Activated naive CD8-positive, alpha-beta T cell (primary cell): ENCODE measurements around the gene TMUB1.

Experiments
- H3K27ac Mint-ChIP-seq: one replicate; pipeline ENCODE4 v1.8.0; 2021; ENCODE audit warnings: mixed read lengths
- H3K27me3 Mint-ChIP-seq: one replicate; pipeline ENCODE4 v1.8.0; 2021; ENCODE audit warnings: mixed read lengths
- H3K36me3 Mint-ChIP-seq: one replicate; pipeline ENCODE4 v1.8.0; 2021; ENCODE audit warnings: mixed read lengths
- H3K4me1 Mint-ChIP-seq: one replicate; pipeline ENCODE4 v1.8.0; 2021; ENCODE audit warnings: low read depth, mixed read lengths
- H3K4me3 Mint-ChIP-seq: one replicate; pipeline ENCODE4 v1.8.0; 2021; ENCODE audit warnings: mild to moderate bottlenecking, mixed read lengths
- H3K9me3 Mint-ChIP-seq: one replicate; pipeline ENCODE4 v1.8.0; 2021; ENCODE audit warnings: low read depth, mixed read lengths

The TMUB1 gene

DNA sequence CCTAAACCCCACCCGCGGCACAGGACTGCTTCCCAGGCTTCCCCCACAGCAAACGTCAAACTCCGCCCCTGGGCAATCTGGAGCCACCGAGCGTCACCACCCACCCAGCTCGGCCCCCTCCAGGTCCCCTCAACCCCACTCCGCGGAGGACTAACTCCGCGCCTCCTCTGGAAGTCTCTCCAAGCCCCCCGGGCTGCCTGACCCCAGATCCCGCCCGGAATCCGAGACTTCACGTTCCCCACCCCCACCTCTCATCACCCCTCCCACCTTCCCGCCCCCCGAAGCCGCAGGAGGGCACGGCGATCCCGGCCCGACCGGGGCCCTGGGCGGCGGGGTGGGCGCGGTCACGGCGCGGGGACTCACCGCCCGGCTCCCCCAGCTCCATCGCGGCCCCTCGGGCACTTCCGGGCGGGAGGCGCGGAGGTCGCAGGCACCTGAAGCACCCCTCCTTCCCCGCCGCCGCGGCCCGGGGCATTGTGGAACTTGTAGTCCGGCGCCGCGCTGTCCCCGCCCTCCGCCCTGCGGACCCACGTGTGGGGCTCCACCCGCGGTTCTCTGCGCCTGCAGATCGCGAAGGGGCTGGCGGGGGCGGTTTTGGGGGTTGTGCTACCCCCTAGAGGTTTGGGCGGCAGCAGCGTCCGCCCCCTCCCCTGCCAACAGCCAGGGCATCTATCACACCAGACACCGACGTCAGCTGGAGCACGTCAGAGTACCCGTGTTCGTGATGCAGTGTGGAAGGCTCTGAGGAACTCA, at the start of gene TMUB1:
Gene TMUB1 (minus strand): TSS at position 423 of the 753 bp plus-strand sequence. CDS start 930 bp downstream, outside the sequence.
- Mint-ChIP-seq H3K4me3 (peak within 1 kb of the TSS; percentile 90), H3K9me3 (no peaks in the 10 kb centered on the region), H3K27ac (peak within 1 kb of the TSS; percentile 83), H3K36me3 (peaks cover 2% of the 10 kb centered on the region), H3K4me1 (peaks cover 36% of the 10 kb centered on the region), H3K27me3 (peaks cover 6% of the 10 kb centered on the region)

DNA sequence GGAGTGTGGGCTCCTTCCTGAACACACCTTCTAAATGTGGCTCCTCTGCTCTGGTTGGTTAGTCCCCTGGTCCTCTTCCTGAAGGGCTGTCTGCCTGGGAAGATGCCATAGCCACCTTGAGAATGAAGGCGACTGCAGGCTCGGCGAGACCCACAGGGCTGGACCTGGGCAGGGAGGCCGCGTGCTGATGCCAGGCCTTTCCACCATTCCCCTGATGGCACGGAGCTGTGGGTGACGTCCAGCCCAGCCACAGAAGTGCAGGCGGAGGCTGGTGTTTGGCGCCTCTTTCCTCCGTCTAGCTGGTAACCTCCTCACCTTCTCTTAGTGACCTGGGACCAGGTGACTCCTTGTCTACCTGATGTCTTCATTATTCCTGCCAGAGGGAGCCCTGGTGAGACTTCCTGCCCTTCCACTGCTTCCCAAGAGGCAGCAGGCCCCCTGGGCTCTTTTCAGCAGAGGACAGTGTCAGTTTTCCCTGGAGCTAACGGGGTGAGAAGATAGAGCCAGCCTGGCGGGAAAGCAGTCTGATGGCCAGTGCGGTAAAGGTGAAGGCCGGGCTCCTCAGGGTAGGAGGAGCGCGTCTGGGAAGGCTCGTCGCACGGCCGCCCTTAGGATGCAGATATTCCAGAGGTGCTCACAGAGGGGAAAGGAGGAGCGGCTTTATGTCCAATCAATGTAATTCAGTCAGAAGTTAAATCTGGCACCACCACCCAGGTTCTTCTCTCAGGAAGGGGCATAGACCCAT, 49.3 kb upstream of the TMUB1 start:
- Mint-ChIP-seq H3K27me3 (no peaks in the 10 kb centered on the region), H3K27ac (no peak overlapping the region), H3K4me3 (no peak overlapping the region), H3K36me3 (no peaks in the 10 kb centered on the region), H3K9me3 (no peaks in the 10 kb centered on the region), H3K4me1 (no peaks in the 10 kb centered on the region)

DNA sequence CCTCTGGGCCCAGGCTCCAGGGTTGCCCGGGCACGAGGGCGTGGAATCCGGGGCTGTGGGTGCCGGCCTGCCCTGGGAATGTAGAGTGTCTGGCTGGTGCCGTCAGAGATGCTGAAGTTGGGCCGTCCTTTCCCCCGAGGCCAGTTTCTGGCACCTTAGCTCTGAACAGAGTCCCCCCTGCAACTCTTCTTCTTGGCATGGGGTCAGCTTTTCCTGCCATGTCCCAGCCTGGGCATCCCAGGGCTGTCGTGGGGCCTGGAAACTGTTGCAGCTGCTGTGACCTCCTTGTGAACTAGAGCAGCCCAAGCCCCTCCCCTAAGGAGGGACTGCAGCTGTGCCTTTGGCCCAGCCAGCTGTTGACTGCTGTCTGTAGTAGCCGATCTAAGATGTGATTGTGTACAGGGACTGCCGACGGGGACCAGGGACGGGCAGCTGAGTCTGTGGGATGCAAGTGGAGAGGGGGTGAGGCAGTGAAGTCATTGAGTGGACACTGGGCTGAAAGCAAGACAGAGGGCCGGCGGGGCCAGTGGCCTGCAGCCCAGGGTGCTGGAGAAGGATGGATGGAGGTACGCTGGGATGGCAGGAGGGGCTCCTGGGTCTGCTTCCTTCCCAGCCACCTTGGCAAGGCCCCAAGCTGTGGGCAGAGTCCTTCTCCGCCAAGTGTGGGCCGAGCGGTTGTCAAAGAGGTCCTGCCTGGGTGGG, 48.5 kb upstream of the TMUB1 start:
- no peaks in the 10 kb centered on the region for H3K9me3 Mint-ChIP-seq
- no peak overlapping the region for H3K27ac Mint-ChIP-seq
- H3K27me3 Mint-ChIP-seq: no peaks in the 10 kb centered on the region
- H3K4me1 Mint-ChIP-seq: no peaks in the 10 kb centered on the region
- H3K36me3 Mint-ChIP-seq: no peaks in the 10 kb centered on the region
- H3K4me3 Mint-ChIP-seq: no peak overlapping the region

- Mint-ChIP-seq H3K4me3 (no peak overlapping the region), H3K27ac (no peak overlapping the region), H3K4me1 (no peaks in the 10 kb centered on the region), H3K36me3 (no peaks in the 10 kb centered on the region), H3K27me3 (no peaks in the 10 kb centered on the region), H3K9me3 (no peaks in the 10 kb centered on the region)
Measured at GRCh38 chr7:151131224-151131591, 47.9 kb upstream of the TMUB1 start.

DNA sequence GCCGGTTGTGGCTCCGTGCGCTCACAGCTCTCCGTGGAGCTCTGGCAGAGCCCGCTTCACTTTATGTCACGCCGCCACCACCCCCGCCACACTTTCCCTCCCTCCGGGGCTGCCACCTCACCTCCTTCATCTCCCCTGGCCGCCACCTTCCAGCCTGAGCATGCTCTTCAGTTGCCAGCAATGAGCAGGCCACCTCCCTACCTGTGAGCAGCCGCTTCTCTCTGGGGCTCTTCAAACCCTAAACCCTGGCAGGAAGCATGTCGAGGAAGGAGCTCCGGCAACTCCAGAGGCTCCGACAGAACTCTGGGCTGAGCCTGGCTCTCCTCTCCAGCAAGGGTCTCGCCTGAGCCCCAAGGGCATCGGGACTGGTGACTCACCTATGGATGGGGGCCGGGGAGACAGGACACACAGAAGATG, 47.5 kb upstream of the TMUB1 start:
- Mint-ChIP-seq H3K4me1 (no peaks in the 10 kb centered on the region), H3K27ac (no peak overlapping the region), H3K27me3 (no peaks in the 10 kb centered on the region), H3K4me3 (no peak overlapping the region), H3K9me3 (no peaks in the 10 kb centered on the region), H3K36me3 (no peaks in the 10 kb centered on the region)

- Mint-ChIP-seq H3K9me3 (no peaks in the 10 kb centered on the region), H3K36me3 (no peaks in the 10 kb centered on the region), H3K4me3 (no peak overlapping the region), H3K4me1 (no peaks in the 10 kb centered on the region), H3K27me3 (no peaks in the 10 kb centered on the region), H3K27ac (no peak overlapping the region)
Measured at GRCh38 chr7:151129960-151130591, 46.8 kb upstream of the TMUB1 start.

GRCh38 chr7:151129117-151129959, 46.0 kb upstream of the TMUB1 start:
- Mint-ChIP-seq H3K9me3 (no peaks in the 10 kb centered on the region), H3K27ac (no peak overlapping the region), H3K4me1 (no peaks in the 10 kb centered on the region), H3K27me3 (no peaks in the 10 kb centered on the region), H3K36me3 (no peaks in the 10 kb centered on the region), H3K4me3 (no peak overlapping the region)

DNA sequence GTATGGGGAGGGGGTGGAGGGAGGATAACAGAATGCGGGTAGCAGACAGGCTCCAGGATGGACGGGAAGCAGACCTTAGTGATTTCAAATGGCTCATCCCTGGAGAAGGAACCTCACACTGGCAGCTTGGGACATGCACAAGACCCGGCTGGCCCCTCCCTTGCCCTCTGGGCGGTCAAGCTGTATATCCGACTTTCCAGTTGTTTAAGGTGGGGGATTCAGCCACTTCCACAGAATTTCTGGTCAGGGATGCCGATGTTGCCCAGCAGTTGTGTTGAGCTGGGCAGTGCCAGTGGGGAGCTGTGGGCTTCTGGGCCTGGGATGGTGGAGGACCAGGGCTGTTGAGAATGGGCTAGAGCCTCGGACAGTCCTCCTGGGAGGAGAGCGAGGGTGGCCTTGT, 45.4 kb upstream of the TMUB1 start:
- Mint-ChIP-seq H3K27ac (no peak overlapping the region), H3K4me3 (no peak overlapping the region), H3K36me3 (no peaks in the 10 kb centered on the region), H3K27me3 (no peaks in the 10 kb centered on the region), H3K4me1 (peaks cover 4% of the 10 kb centered on the region), H3K9me3 (no peaks in the 10 kb centered on the region)

GRCh38 chr7:151128144-151128543, 44.9 kb upstream of the TMUB1 start:
- no peaks in the 10 kb centered on the region for H3K36me3 Mint-ChIP-seq
- no peak overlapping the region for H3K27ac Mint-ChIP-seq
- H3K27me3 Mint-ChIP-seq: no peaks in the 10 kb centered on the region
- no peak overlapping the region for H3K4me3 Mint-ChIP-seq
- peaks cover 5% of the 10 kb centered on the region for H3K4me1 Mint-ChIP-seq
- H3K9me3 Mint-ChIP-seq: no peaks in the 10 kb centered on the region

DNA sequence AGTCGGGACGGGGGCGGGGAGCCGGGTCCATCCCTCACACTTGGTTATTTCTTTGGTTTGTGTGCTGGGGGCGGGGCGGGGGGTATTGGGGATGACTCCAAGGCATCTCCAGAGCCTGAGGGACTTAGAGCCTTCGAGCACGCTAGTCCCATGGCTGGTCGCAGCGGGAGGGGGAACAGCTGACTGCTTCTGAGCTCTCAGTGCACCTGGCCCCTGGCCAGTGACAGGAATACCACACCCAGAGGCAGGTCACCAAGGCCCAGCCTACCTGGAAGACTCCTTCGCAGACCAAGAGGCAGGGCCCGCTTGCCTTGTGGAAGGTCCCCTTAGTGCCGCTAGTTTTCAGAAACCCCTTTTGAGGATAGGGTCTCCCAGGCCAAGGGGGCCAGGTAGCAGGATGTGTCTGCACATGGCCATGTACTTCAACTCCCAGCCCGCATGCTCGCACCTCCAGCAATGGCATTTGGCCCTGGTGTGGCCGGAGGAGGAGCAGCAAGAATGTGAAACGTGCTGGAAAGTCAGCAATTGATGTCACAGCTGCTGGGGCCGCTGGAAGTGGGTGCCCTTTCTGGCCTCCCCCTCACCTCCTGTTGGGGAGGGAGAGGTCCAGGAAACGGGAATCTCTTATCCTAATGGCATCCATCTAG, 43.3 kb upstream of the TMUB1 start:
- Mint-ChIP-seq H3K27ac (no peak overlapping the region), H3K4me1 (peaks cover 5% of the 10 kb centered on the region), H3K36me3 (peaks cover 2% of the 10 kb centered on the region), H3K27me3 (no peaks in the 10 kb centered on the region), H3K4me3 (no peak overlapping the region), H3K9me3 (no peaks in the 10 kb centered on the region)

DNA sequence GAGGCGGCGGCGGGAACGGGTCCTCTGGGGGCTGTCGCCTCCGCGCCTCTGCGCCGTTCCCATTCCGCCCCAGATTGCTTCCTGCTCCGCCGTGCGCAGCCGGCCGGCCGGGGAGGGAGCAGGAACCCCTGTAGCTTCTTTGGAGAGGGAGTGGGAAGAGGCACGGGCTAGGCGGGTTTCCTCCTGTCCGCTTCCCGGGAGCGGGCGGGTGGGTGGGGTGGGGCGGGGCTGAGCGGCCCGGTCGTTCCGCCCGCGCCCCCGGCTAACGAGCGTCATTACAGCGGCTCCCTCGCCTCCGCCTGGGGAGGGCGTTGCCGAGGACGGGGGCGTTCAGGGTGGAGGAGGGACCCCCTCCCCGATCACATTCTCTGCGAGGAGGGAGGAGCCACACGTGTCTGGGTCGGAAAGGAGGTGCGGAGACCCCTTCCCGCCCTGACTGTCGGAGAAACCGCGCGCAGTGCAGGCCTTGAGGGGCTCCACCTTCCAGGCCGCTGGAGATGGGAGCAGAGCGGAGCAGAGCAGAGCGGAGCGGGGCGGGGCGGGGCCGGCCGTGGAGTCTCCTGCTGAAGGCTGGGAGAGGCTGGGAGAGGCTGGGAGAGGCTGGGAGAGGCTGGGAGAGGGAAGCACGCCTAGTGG, 42.7 kb upstream of the TMUB1 start:
- Mint-ChIP-seq H3K4me3 (no peak overlapping the region), H3K9me3 (no peaks in the 10 kb centered on the region), H3K4me1 (peaks cover 5% of the 10 kb centered on the region), H3K36me3 (peaks cover 4% of the 10 kb centered on the region), H3K27ac (no peak overlapping the region), H3K27me3 (no peaks in the 10 kb centered on the region)

DNA sequence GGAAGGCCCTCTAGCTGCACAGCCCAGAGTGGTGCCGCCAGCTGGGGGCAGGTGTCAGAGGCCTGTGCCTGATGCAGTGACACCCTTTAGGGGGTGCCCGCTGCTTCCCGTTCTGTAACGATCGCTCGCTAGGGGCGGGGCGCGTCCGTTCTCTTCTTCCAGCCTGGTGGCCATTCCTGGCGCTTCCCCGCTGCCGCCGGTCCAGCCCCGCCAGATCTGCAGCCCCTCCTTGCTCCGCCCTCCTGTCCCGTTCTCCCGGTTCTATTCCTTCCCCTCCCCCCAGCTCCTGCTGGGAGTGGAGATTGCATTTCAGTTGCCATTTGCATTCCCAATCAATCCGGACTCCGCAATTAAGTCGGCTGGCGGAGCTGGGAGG, 42.2 kb upstream of the TMUB1 start:
- Mint-ChIP-seq H3K27me3 (no peaks in the 10 kb centered on the region), H3K9me3 (no peaks in the 10 kb centered on the region), H3K36me3 (peaks cover 4% of the 10 kb centered on the region), H3K27ac (no peak overlapping the region), H3K4me1 (peaks cover 5% of the 10 kb centered on the region), H3K4me3 (no peak overlapping the region)

DNA sequence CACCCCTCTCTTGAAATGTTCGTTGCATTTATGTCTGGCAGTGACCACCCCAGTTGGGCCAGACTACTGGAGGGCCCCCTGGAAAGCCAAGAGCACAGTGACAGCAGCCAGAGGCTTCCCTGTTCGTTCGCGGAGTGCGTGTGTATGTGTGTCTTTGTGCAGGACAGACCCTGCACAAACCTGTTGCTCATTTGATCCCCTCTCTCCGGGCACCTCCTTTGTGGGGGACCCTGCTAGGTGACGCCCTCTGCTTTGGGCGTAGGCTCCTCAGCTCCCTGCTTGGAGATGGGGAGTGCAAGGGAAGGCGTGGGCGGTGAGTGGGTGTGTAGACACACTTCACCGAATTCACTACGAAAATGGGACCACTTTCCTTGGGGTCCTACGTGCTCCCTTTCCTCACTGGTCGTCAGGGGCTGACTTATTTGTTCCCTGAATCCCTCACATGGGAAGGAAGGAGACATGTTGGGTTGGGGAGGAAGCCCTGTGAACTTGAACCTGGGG, 41.7 kb upstream of the TMUB1 start:
- Mint-ChIP-seq H3K4me1 (peaks cover 5% of the 10 kb centered on the region), H3K4me3 (no peak overlapping the region), H3K27ac (no peak overlapping the region), H3K9me3 (no peaks in the 10 kb centered on the region), H3K27me3 (no peaks in the 10 kb centered on the region), H3K36me3 (peaks cover 4% of the 10 kb centered on the region)
